Ascending aorta (tissue), 2 donors: Measurements from ENCODE around the gene CCR2. TPM values are rescaled to one million over a fixed set of nuclear protein-coding genes. Genes with fewer than 3 reads are reported as not detected.

Experiments used
- DNase-seq, 2 donors: peaks; one replicate each; pipeline ENCODE4 v3.0.0-alpha.2; 2019; ENCODE audit warnings: low spot score in 2 of 2
- H3K27ac ChIP-seq, 2 donors: fragments of 200-600 bp; sonication (generic); one replicate each; pipeline ENCODE4 v1.5.1; 2016 to 2017; ENCODE audit warnings: mild to moderate bottlenecking in 1 of 2
- H3K27me3 ChIP-seq: fragments of 200-600 bp; sonication (generic); one replicate; pipeline ENCODE4 v1.5.1; 2017
- H3K36me3 ChIP-seq, 2 donors: fragments of 200-600 bp; sonication (generic); one replicate each; pipeline ENCODE4 v1.5.1; 2016
- H3K4me1 ChIP-seq, 2 donors: fragments of 200-600 bp; sonication (generic); one replicate each; pipeline ENCODE4 v1.5.1; 2016 to 2017; ENCODE audit warnings: mild to moderate bottlenecking in 1 of 2
- H3K4me3 ChIP-seq, 2 donors: fragments of 200-600 bp; sonication (generic); one replicate each; pipeline ENCODE4 v1.5.1; 2016 to 2017; ENCODE audit warnings: mild to moderate bottlenecking in 1 of 2
- H3K9me3 ChIP-seq, 2 donors: fragments of 200-600 bp; sonication (generic); one replicate each; pipeline ENCODE4 v1.5.1; 2016
- CTCF ChIP-seq, 3 experiments: fragments of 200-600 bp in 2 of 3; fragments of 450-650 bp in 1 of 3; sonication (generic) in 2 of 3; IDR thresholded peaks; one replicate each; pipeline ENCODE4 v1.5.1; 2016 to 2019; ENCODE audit warnings: antibody characterized with exemption in 3 of 3, mild to moderate bottlenecking in 1 of 3, moderate library complexity in 1 of 3
- intact Hi-C: fragments of 100-400 bp; cut with DNase I; formaldehyde crosslinking; loops from one replicate; pipeline ENCODE4 v1.15.1; 2023
- total RNA-seq: library from RNA; depleted of rRNA; stranded (reverse); fragments of >200 nt; gene quantifications from one replicate; pipeline ENCODE4 v1.1.0, GENCODE V29; 2016

Gene CCR2
- total RNA-seq, 1 donor from 2014 or later: 0.11 TPM

GRCh38 chr3:46406443-46406787 lies 52.5 kb downstream of the CCR2 start:
- no peak for TF ChIP-seq CTCF (IDR thresholded peaks at IDR 0.05)
- DNase-seq: peak in 1 of 2 donors; percentile 39
- Histone ChIP-seq H3K4me1 (peaks cover 0 to 2% of the 10 kb centered on the region in 2 donors), H3K36me3 (no peaks in the 10 kb centered on the region), H3K9me3 (no peaks in the 10 kb centered on the region), H3K27me3 (no peaks in the 10 kb centered on the region), H3K4me3 (no peak overlapping the region), H3K27ac (peak overlapping the region; percentile 64 to 70)
- intact Hi-C loops: no loop called here

GRCh38 chr3:46406788-46407611 lies 53.1 kb downstream of the CCR2 start, which contains the start of the genes CCR5AS and CCRL2:
Gene CCR5AS, minus strand, starts transcription at chr3:46407066.
Gene CCRL2, plus strand, starts transcription at chr3:46407259. Its CDS starts 821 bp downstream, at chr3:46408080.
- Histone ChIP-seq H3K36me3 (no peaks in the 10 kb centered on the region), H3K4me1 (peaks cover 0 to 2% of the 10 kb centered on the region in 2 donors), H3K9me3 (no peaks in the 10 kb centered on the region), H3K27me3 (no peaks in the 10 kb centered on the region), H3K27ac (peak within 1 kb of the TSS; percentile 65 to 70), H3K4me3 (peak within 1 kb of the TSS in 1 of 2 donors; percentile 43)
- no peak for TF ChIP-seq CTCF (IDR thresholded peaks at IDR 0.05)
- DNase-seq: peak in 1 of 2 donors; percentile 74
- intact Hi-C loops: no loop called here

GRCh38 chr3:46407970-46408369 lies 54.1 kb downstream of the CCR2 start:
- H3K9me3 ChIP-seq: no peaks in the 10 kb centered on the region
- H3K27ac ChIP-seq: peak overlapping the region; percentile 64 to 70
- no peaks in the 10 kb centered on the region for H3K36me3 ChIP-seq
- peaks cover 0 to 2% of the 10 kb centered on the region in 2 donors for H3K4me1 ChIP-seq
- intact Hi-C loops: no loop called here
- H3K27me3 ChIP-seq: no peaks in the 10 kb centered on the region
- peak overlapping the region in 1 of 2 donors; percentile 43 for H3K4me3 ChIP-seq
- no peak for DNase-seq
- no peak for TF ChIP-seq CTCF (IDR thresholded peaks at IDR 0.05)

GRCh38 chr3:46408853-46409252 lies 54.9 kb downstream of the CCR2 start:
- Histone ChIP-seq H3K36me3 (no peaks in the 10 kb centered on the region), H3K27ac (no peak overlapping the region), H3K4me3 (no peak overlapping the region), H3K27me3 (no peaks in the 10 kb centered on the region), H3K4me1 (peaks cover 0 to 2% of the 10 kb centered on the region in 2 donors), H3K9me3 (no peaks in the 10 kb centered on the region)
- no peak for DNase-seq
- intact Hi-C loops: no loop called here
- no peak for TF ChIP-seq CTCF (IDR thresholded peaks at IDR 0.05)

- peaks cover 0 to 2% of the 10 kb centered on the region in 2 donors for H3K4me1 ChIP-seq
- H3K4me3 ChIP-seq: no peak overlapping the region
- intact Hi-C loops: no loop called here
- no peak for TF ChIP-seq CTCF (IDR thresholded peaks at IDR 0.05)
- DNase-seq: no peak
- H3K9me3 ChIP-seq: no peaks in the 10 kb centered on the region
- H3K27ac ChIP-seq: no peak overlapping the region
- H3K36me3 ChIP-seq: no peaks in the 10 kb centered on the region
- no peaks in the 10 kb centered on the region for H3K27me3 ChIP-seq
Observed at GRCh38 chr3:46409739-46410489, 56.0 kb downstream of the CCR2 start.

Other genes with a start within 250 kb of the CCR2 start
- 10.2 TPM for gene CCR1, start 145.8 kb upstream of the CCR2 start, total RNA-seq
- not detected for gene CCR3, start 111.7 kb upstream of the CCR2 start, total RNA-seq
- gene CCR5, start 16.8 kb downstream of the CCR2 start, total RNA-seq: not detected
- not detected for gene CCRL2, start 53.1 kb downstream of the CCR2 start, total RNA-seq
- gene LTF, start 110.8 kb downstream of the CCR2 start, total RNA-seq: 1.4 TPM
- gene RTP3, start 143.9 kb downstream of the CCR2 start, total RNA-seq: not detected
- gene LRRC2, start 212.2 kb downstream of the CCR2 start, total RNA-seq: not detected